Measurements from ENCODE around the gene NAA10.
A peak's percentile ranks its signal among the peaks of the same experiment; 100 is the strongest.

Gene NAA10

GRCh38 chrX:153966841-153967535, 32.2 kb upstream of the NAA10 start:
- DNase-seq: no peak

- DNase-seq: no peak
Observed at GRCh38 chrX:153966283-153966688, 31.4 kb upstream of the NAA10 start.

DNA sequence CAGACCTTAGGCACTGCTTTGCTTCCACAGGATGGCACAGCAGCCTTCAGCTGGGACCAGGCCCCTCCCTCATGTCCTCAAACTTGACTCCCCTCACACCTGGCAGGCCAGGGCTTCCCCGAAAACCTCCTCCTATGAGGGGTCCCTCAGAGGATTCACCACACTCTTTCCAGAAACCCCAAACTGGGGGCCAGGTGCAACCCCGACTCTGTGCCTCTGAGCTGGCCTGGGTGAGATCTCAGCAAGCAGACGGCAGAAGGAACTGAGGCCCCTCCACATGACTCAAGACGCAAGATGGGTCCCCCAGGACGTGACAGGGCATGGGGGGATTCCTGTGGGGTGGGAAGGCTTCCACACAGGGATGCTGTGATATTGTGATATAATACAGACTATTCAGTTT, 30.6 kb upstream of the NAA10 start:
- no peak for DNase-seq

GRCh38 chrX:153964105-153964504, 29.3 kb upstream of the NAA10 start:
- no peak for DNase-seq

DNA sequence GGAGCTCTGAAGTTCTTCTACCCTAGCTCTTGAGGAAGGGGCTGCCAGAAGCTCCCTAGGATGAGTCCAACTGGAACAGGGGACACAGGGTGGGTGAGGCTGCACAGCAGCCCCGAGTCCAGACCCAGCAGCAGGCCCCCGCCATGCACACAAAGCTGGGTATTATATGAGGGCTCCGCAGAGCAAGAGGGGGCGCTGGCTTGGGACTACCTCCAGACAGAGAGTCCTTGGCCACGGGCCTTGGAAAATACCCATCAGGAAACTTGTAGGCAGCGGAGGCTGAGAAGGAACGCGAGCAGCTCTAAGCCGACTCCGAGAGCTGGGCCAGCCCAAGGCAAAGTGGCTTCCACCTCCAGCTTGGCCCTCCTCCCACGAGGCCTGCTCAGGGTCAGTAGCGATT, 28.7 kb upstream of the NAA10 start:
- no peak for DNase-seq

DNA sequence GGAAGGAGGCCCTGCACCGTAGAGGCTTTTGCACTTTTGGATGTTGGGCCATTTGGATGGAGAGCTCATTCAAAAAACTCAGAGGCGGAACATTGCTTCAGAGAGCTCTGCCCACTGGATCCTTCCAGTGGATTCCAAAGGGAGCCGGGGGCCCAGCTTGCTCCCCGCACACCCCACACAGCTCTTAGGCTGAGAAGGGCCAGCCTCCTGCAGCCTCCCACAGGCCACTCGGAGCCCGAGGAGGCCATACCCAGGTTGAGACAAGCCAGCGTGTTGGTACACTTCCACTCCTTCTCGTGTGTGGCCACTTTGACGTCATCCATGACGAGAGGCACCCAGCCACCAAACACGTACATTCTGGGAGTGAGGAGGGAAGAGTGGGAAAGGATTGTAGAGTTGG, 26.5 kb upstream of the NAA10 start:
- no peak for DNase-seq

DNA sequence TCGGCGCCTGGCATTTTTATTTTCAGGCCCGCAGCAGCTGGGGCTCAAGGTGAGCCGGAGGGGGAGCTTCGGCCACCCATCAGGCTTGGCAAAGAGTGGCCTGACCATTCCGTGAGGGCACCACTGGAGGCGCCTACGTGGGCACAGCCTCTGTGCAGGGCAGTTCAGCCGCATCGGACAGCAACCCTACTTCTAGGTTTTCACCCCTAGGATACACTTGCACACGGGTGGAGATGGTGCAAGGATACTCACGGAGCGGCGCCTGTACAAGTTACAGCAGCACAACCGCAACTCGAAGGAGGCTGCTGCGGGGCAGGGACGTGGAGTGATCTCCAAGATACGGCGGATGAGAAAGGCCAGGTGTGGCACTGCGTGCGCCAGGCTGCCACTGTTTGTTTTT, 25.9 kb upstream of the NAA10 start:
- no peak for DNase-seq

DNA sequence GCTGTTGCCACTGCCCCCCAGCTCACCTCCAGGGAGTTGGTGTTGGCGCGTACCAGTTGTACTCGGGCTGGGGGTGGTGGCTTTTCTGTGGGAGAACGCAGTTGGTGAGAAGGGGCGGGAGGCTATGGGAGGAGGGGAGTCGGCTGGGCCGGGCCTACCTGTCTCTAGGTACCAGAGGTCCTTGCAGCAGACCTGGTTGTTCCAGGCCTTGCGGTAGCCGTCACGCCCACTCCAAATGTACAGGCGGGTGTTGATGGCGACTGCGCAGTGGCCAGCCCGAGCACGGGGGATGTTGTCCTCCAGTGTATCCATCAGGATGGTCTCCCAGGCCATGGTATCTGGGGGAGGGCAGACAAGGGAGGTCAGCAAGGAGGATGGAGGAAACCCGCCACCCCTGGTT, 25.2 kb upstream of the NAA10 start:
- no peak for DNase-seq

DNA sequence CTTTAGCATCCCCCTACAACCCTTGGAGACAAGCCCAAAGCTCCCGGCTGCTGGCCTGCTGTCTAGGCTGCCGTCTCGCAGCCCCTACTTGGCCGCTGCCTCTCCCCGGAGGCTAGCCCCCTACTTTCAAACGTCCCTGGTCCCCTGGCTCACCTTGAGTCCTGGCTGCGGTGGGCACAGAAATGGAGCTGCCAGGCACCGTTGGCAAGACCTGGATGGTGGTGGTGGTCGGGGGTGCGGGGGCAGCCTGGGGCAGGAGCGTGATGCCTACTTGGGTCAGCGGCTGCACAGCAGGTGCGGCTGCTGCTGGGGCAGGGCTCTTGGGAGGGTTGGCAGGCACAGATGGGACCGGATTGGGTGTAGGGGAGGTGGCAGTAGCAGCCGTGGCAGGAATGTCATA, 24.8 kb upstream of the NAA10 start:
- no peak for DNase-seq

GRCh38 chrX:153958605-153959004, 23.8 kb upstream of the NAA10 start:
- no peak for DNase-seq

- DNase-seq: no peak
Observed at GRCh38 chrX:153957224-153957623, 22.4 kb upstream of the NAA10 start.

GRCh38 chrX:153956044-153956907, 21.4 kb upstream of the NAA10 start:
- no peak for DNase-seq

DNA sequence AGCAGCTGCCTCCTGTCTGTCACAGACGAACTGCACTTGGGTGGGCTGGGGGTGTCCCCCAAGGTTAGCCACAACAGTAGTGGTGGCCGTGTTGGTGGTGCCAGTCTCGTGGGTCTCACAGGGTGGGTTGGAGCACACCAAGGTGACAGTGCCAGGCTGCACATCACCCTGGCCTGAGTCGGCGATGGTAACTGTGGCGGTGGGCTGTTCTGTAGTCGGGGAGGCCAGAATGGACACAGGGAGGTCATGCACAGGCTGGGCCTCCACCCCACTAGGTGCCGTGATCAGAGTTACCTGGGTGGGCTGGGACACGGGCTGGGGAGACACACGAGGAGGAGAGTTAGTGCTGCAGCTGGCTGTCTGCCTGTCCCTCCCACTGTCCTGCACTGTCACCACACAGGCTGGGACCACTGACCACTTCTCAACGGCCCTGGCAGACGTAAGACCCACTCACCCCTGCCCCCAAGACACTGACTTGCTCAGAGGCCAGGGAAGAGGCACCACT, 20.4 kb upstream of the NAA10 start:
- DNase-seq: no peak

- DNase-seq: no peak
Observed at GRCh38 chrX:153954558-153955227, 19.9 kb upstream of the NAA10 start.

- no peak for DNase-seq
Observed at GRCh38 chrX:153953892-153954557, 19.2 kb upstream of the NAA10 start.

DNA sequence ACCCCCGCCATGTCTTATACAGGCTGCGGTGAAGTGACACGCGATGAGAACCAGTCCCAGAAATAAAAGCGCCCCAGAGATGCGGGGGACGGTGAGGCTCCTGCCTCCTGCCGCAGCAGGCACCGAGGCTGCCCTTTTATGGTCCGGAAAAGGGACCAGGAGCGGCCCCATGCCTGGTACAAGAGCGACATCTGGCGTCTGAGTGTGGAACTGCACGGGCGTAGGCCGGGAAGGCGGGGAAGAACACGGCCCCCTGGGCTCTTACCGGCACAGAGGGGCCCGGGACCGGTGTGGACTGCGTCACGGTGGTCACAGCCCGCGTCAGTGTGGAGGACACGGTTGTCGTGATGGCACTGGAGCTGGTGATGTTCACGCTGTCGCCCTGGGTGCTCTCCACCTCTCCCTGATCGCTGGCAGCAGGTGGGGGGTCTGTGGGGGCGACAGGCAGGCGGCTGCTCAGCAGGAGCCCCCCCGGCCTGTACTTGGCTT, 18.5 kb upstream of the NAA10 start:
- peak; percentile 36 for DNase-seq

- DNase-seq: no peak
Observed at GRCh38 chrX:153952373-153953026, 17.7 kb upstream of the NAA10 start.

GRCh38 chrX:153951683-153952372, 17.0 kb upstream of the NAA10 start:
- DNase-seq: no peak

DNA sequence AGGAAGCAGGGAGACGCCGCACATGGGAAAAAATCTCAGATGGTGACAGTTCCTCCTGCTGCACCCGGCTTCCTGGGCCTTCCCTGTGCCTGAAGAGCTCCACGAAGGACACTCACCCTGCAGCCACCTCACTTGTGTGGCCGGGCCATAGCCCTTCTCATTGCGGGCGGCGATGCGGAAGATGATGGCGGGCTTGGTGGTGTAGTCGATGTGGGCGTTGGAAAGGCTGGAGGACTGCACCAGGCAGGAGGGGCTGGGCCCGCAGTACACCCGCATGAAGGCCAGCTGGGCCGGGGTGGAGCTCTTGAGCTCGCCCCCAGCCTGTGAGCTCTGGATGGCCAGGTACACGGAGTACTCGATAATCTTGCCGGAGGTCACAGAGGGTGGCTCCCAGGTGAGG, 15.3 kb upstream of the NAA10 start:
- DNase-seq: no peak

DNA sequence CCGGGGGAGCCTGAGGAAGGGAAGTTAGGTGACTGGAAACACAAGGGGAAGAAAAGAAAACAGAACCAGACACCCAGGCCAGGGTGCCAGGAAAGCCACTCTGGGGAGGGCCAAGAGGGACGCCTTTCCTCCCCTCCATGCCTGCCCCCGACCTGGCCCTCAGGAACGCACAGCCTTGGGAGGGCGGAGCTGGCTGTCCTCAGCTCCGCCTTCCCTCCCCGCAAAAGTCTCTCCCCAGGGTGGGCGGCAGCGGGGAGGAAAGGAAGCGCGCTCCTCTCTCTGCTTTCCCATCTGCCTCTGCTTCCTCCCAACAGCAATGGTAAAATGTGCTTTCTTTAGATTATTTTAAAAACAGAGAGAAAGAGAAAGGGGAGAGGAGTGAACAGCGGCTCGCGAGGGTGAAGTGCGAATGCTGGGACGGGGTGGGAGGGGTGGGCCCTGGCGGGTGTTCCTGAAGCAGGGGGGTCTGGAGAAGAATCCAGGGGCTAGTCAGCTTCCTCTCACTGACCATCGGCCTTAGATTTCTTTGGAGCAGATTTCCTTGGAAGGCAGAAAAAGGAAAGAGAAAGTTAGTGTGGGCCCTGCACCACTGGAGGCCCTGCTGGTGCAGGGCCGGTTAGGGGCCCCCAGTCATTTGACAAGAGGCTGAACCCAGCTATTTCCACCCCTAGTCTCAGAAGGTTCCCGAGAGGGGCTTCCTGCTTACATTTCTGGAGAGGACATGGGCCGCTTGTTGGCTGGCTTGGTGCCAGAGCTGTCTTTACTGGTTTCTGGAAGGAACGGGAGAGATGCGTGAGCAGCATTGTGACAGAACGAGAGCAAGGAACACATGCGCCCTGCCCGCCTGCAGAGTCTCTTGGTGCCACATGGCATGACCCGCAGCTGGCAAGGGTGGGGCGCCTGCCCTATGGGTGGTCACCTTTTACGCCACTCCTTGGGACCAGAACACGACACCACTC, 14.3 kb upstream of the NAA10 start:
- DNase-seq: no peak
